Measurements from ENCODE around the gene USP46. TPM values are rescaled to one million over a fixed set of nuclear protein-coding genes. Genes with fewer than 3 reads are reported as not detected.
A peak's percentile ranks its signal among the peaks of the same experiment; 100 is the strongest.

The USP46 gene
- total RNA-seq, 1 donor, result 12.7 TPM

DNA sequence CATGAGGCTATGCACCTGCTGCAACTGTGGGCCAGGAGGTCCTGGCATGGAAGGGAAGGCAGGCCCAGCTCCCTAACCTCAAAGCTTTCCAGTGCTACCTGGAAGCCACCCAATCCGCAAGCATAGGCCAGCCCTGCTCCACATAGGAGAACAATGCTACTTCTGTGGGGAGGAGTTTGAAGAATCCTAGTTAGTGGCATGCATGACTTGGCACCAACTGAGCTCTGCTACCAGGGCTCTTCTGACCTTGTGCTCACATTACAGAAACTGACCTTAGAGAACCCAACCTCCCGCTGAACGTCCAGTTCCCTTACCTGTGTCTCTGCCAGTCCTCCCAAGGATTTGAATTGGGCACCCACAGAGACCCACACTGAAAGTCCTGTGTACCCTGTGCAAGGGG, 58.8 kb downstream of the USP46 start:
- no peak for DNase-seq (ENCODE audit: low read depth)

DNA sequence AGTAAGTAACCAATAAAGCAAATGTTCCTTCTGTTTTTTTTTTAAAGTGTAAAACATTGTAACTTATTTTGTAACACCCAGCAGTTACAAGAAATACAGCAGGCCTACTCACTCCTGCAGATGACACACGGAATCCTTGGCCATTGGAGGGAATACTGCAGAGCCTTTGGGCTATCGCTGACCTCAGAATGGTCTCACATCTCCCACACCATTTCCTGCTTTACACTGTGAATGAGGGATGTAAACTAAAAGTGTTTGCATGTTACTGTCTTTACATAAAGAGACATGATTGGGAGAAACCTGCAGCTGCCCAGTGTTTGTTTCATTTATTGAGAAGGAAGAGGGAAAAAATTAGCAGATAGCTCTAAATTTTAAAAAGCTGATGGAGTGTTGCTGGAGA, 64.1 kb downstream of the USP46 start:
- no peak for DNase-seq (ENCODE audit: low read depth)
- no peak overlapping the region for H3K4me3 ChIP-seq (ENCODE audit: low read depth, low read length)
- TF ChIP-seq, protein P1, sequence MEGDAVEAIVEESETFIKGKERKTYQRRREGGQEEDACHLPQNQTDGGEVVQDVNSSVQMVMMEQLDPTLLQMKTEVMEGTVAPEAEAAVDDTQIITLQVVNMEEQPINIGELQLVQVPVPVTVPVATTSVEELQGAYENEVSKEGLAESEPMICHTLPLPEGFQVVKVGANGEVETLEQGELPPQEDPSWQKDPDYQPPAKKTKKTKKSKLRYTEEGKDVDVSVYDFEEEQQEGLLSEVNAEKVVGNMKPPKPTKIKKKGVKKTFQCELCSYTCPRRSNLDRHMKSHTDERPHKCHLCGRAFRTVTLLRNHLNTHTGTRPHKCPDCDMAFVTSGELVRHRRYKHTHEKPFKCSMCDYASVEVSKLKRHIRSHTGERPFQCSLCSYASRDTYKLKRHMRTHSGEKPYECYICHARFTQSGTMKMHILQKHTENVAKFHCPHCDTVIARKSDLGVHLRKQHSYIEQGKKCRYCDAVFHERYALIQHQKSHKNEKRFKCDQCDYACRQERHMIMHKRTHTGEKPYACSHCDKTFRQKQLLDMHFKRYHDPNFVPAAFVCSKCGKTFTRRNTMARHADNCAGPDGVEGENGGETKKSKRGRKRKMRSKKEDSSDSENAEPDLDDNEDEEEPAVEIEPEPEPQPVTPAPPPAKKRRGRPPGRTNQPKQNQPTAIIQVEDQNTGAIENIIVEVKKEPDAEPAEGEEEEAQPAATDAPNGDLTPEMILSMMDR (IDR thresholded peaks at IDR 0.05; ENCODE audit: insufficient read depth, low read length), result no peak

More for the DNA sequence above, 58.8 kb downstream of the USP46 start:
- H3K4me3 ChIP-seq (ENCODE audit: low read depth, low read length), result no peak overlapping the region
- TF ChIP-seq, protein P1 (IDR thresholded peaks at IDR 0.05; ENCODE audit: insufficient read depth, low read length), result no peak

GRCh38 chr4:52592287-52592686, 66.8 kb downstream of the USP46 start:
- H3K4me3 ChIP-seq (ENCODE audit: low read depth, low read length), result no peak overlapping the region
- DNase-seq (ENCODE audit: low read depth), result no peak

DNA sequence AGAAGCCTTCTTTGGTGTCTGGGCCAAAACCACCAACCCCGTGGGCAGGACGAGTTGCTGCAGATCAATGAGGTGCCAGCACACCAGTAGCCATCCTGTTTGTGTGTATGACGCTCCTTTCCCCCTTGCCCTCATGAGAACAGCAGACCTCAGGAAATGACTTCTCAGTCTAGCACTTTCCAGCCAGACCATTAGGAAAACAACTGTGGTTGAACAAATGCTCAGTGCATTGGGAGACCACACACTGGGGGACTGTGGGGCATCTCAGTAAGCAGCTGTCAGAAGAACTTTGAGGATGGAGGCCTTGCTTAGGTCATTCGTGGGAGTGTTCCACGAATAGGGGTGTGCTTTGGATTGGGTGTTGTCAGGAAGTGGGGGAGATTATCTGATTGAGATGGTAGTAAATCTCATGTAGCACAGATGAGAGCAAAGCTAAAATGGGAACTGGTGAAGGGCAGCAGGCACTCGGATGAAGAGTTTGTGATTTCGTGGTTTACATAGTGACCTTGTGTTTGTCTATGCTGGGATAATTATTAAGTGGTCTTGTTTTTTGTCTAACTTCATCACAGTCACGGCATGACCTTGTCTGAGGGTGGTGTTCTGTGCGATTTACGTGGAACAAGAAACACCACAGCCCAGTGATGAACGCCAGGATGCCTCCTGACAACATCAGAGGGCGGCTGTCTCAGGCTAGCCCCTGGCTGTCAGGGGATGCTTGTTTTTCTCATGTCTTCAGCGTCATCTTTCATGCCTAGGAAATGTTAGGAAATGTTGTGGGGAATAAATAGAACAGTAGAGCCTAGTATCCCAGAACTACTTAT, 70.1 kb downstream of the USP46 start:
- TF ChIP-seq, protein P1 (IDR thresholded peaks at IDR 0.05; ENCODE audit: insufficient read depth, low read length), result no peak
- peak; percentile 45 for DNase-seq (ENCODE audit: low read depth)
- no peak overlapping the region for H3K4me3 ChIP-seq (ENCODE audit: low read depth, low read length)

More at GRCh38 chr4:52592287-52592686, 66.8 kb downstream of the USP46 start:
- TF ChIP-seq, protein P1 (IDR thresholded peaks at IDR 0.05; ENCODE audit: insufficient read depth, low read length), result no peak

GRCh38 chr4:52588097-52588496, 71.0 kb downstream of the USP46 start:
- peak; percentile 11 for DNase-seq (ENCODE audit: low read depth)
- TF ChIP-seq, protein P1 (IDR thresholded peaks at IDR 0.05; ENCODE audit: insufficient read depth, low read length), result peak; percentile 41
- no peak overlapping the region for H3K4me3 ChIP-seq (ENCODE audit: low read depth, low read length)

DNA sequence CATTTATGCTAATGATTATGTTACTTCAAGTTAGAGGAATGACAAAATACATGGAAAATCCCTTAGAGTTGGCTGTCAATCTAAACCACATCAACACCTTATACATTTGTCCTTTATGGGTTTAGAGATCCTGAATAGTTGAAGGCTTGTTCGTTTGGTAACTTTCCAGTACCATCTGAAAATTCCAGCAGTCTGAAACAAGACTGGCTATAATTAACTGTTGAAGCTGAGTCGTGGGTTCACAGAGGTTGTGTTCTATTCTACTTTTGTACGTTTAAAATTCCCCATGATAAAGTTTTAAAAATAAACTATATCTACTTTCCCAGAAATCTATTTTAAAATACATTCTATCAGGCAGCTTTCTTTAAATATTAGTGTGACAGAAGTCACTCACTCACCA, 73.0 kb downstream of the USP46 start:
- DNase-seq (ENCODE audit: low read depth), result no peak
- TF ChIP-seq, protein P1 (IDR thresholded peaks at IDR 0.05; ENCODE audit: insufficient read depth, low read length), result no peak
- no peak overlapping the region for H3K4me3 ChIP-seq (ENCODE audit: low read depth, low read length)
